Motor neuron (in vitro differentiated cells): ENCODE results near the gene DAB1. TPM values are rescaled to one million over a fixed set of nuclear protein-coding genes. Genes with fewer than 3 reads are reported as not detected.
"Not testable (repeated sequence)": the region's sequence is repeated elsewhere in the genome, so short reads cannot be mapped to it uniquely, and the experiment has no call there.

Source experiments
- ATAC-seq, 8 experiments: fragments of 200-7000 bp; cut with Tn5 transposase; replicated peaks in 6 of 8; 2 replicates each; pipeline ENCODE4 v1.8.0; 2021; ENCODE audit warnings: mild to moderate bottlenecking in 8 of 8, moderate library complexity in 8 of 8
- H3K27ac ChIP-seq, 2 donors: fragments of 250-450 bp; sonication (Bioruptor Pico); 2 replicates each; pipeline ENCODE4 v1.9.0; 2021; ENCODE audit warnings: antibody characterized with exemption in 2 of 2, mild to moderate bottlenecking in 2 of 2, moderate library complexity in 1 of 2
- H3K4me1 ChIP-seq, 2 donors: fragments of 250-450 bp; sonication (Bioruptor Pico); replicated peaks in 1 of 2; 2 replicates each; pipeline ENCODE4 v1.6.1; 2021; ENCODE audit warnings: antibody characterized with exemption in 2 of 2, mild to moderate bottlenecking in 2 of 2, moderate library complexity in 1 of 2
- H3K4me3 ChIP-seq, 5 donors: fragments of 250-450 bp; sonication (Bioruptor Pico); 2 replicates each; pipeline ENCODE4 v1.9.0; 2021; ENCODE audit warnings: antibody characterized with exemption in 5 of 5, mild to moderate bottlenecking in 5 of 5, moderate library complexity in 4 of 5
- WGBS, 10 experiments: fragments of 450-650 bp; shearing (Covaris generic); methylation state at CpG; one replicate each; pipeline ENCODE4 v1.0.0; 2022; 5-methylcytosine and 5-hydroxymethylcytosine counted together
- in situ Hi-C, 9 experiments: fragments of 400-800 bp; cut with MboI; loops; one replicate each; pipeline ENCODE4 v1.15.0; 2021; ENCODE audit warnings: low sequenced_read_pairs in 9 of 9, low pct_unique_long_range_greater_than_20kb in 2 of 9; ENCODE audit not compliant: unreplicated experiment in 9 of 9
- total RNA-seq, 8 experiments: library from RNA; unstranded; fragments of 300-600 nt; gene quantifications; 2 replicates each; pipeline versions ENCODE4 v1.2.3 to v1.2.4, GENCODE V29; 2022

DAB1 gene
- total RNA-seq, 8 experiments from 2014 or later, result 1.4 to 38.4 (median 13.2) TPM

GRCh38 chr1:57345916-57346315 is 77.9 kb downstream of the DAB1 start:
- no peak for ATAC-seq
- Histone ChIP-seq H3K27ac (no peak overlapping the region), H3K4me1 (peaks cover 0 to 2% of the 10 kb centered on the region in 2 donors), H3K4me3 (no peak overlapping the region)
- in situ Hi-C loops, result no loop called here
- WGBS, 10 experiments, result 32 to 100% (median 85%) methylated on average over 2 to 8 of the region's 8 CpGs

- in situ Hi-C loops, result no loop called here
- H3K4me1 ChIP-seq, result peaks cover 0 to 2% of the 10 kb centered on the region in 2 donors
- WGBS, 10 experiments, result 0 to 90% (median 72%) methylated on average over 1 to 7 of the region's 7 CpGs
- no peak for ATAC-seq
- H3K27ac ChIP-seq, result no peak overlapping the region
- H3K4me3 ChIP-seq, result no peak overlapping the region
Observed at GRCh38 chr1:57344265-57344664, 79.6 kb downstream of the DAB1 start.

GRCh38 chr1:57343298-57343915 is 80.5 kb downstream of the DAB1 start:
- H3K27ac ChIP-seq, H3K4me1 ChIP-seq, H3K4me3 ChIP-seq, in situ Hi-C loops, ATAC-seq: not testable (repeated sequence)
- WGBS, 10 experiments, result 93 to 100% (median 96%) methylated on average over 3 to 18 of the region's 34 CpGs; no CpG with 5 or more reads in 6 of the 10 experiments

GRCh38 chr1:57341721-57342120 is 82.1 kb downstream of the DAB1 start:
- WGBS, 10 experiments, result 36 to 100% (median 87%) methylated on average over 1 to 3 of the region's 3 CpGs
- Histone ChIP-seq H3K4me1 (peaks cover 0 to 2% of the 10 kb centered on the region in 2 donors), H3K4me3 (no peak overlapping the region), H3K27ac (no peak overlapping the region)
- in situ Hi-C loops, result no loop called here
- ATAC-seq, result no peak

GRCh38 chr1:57340334-57341070 is 83.4 kb downstream of the DAB1 start:
- peak in 5 of 8 experiments; percentile 16 to 81 (median 46) for ATAC-seq
- peaks cover 0 to 2% of the 10 kb centered on the region in 2 donors for H3K4me1 ChIP-seq
- in situ Hi-C loops, result no loop called here
- H3K27ac ChIP-seq, result no peak overlapping the region
- 47 to 100% (median 88%) methylated on average over 1 to 6 of the region's 6 CpGs; no CpG with 5 or more reads in 2 of the 10 experiments for WGBS, 10 experiments
- no peak overlapping the region for H3K4me3 ChIP-seq

GRCh38 chr1:57337623-57338022 is 86.2 kb downstream of the DAB1 start:
- Histone ChIP-seq H3K4me1 (peaks cover 0 to 2% of the 10 kb centered on the region in 2 donors), H3K4me3 (no peak overlapping the region), H3K27ac (no peak overlapping the region)
- in situ Hi-C loops, result no loop called here
- no peak for ATAC-seq
- WGBS, 10 experiments, result 50 to 100% (median 62%) methylated on average over 2 to 3 of the region's 3 CpGs; no CpG with 5 or more reads in 7 of the 10 experiments

GRCh38 chr1:57336793-57337192 is 87.1 kb downstream of the DAB1 start:
- no peak for ATAC-seq
- 0 to 60% (median 41%) methylated on average over 1 to 2 of the region's 2 CpGs; no CpG with 5 or more reads in 6 of the 10 experiments for whole genome bisulfite sequencing, 10 experiments
- Histone ChIP-seq H3K4me1 (peaks cover 0 to 2% of the 10 kb centered on the region in 2 donors), H3K4me3 (no peak overlapping the region), H3K27ac (no peak overlapping the region)
- in situ Hi-C loops, result no loop called here

- WGBS, 10 experiments, result 0 to 100% (median 79%) methylated on average over 1 to 3 of the region's 3 CpGs; no CpG with 5 or more reads in 2 of the 10 experiments
- ATAC-seq, result no peak
- Histone ChIP-seq H3K4me3 (no peak overlapping the region), H3K4me1 (peaks cover 7 to 16% of the 10 kb centered on the region in 2 donors), H3K27ac (no peak overlapping the region)
- in situ Hi-C loops, result no loop called here
Observed at GRCh38 chr1:57331620-57332019, 92.2 kb downstream of the DAB1 start.

GRCh38 chr1:57329937-57330336 is 93.9 kb downstream of the DAB1 start:
- Histone ChIP-seq H3K27ac (no peak overlapping the region), H3K4me1 (peaks cover 7 to 16% of the 10 kb centered on the region in 2 donors), H3K4me3 (no peak overlapping the region)
- WGBS, 10 experiments, result 0 to 100% (median 62%) methylated on average over 1 of the region's 1 CpG; no CpG with 5 or more reads in 4 of the 10 experiments
- ATAC-seq, result peak in 3 of 8 experiments; percentile 27 to 72 (median 33)
- in situ Hi-C loops, result no loop called here

GRCh38 chr1:57329001-57329527 is 94.8 kb downstream of the DAB1 start:
- Histone ChIP-seq H3K4me3 (no peak overlapping the region), H3K27ac (no peak overlapping the region), H3K4me1 (peaks cover 7 to 18% of the 10 kb centered on the region in 2 donors)
- in situ Hi-C loops, result no loop called here
- WGBS, 10 experiments, result 38 to 100% (median 83%) methylated on average over 1 to 6 of the region's 6 CpGs; no CpG with 5 or more reads in 1 of the 10 experiments
- ATAC-seq, result no peak

- in situ Hi-C loops, result no loop called here
Observed at GRCh38 chr1:57327946-57328345, 95.9 kb downstream of the DAB1 start.

GRCh38 chr1:57327336-57327735 is 96.5 kb downstream of the DAB1 start:
- H3K4me1 ChIP-seq, result peaks cover 7 to 20% of the 10 kb centered on the region in 2 donors
- peak in 1 of 8 experiments; percentile 26 for ATAC-seq
- H3K27ac ChIP-seq, result no peak overlapping the region
- in situ Hi-C loops, result no loop called here
- 17 to 100% (median 86%) methylated on average over 2 to 5 of the region's 5 CpGs; no CpG with 5 or more reads in 2 of the 10 experiments for WGBS, 10 experiments
- H3K4me3 ChIP-seq, result no peak overlapping the region

More at GRCh38 chr1:57327946-57328345, 95.9 kb downstream of the DAB1 start:
- 86 to 100% (median 96%) methylated on average over 1 to 4 of the region's 4 CpGs; no CpG with 5 or more reads in 4 of the 10 experiments for WGBS, 10 experiments
- Histone ChIP-seq H3K27ac (no peak overlapping the region), H3K4me3 (no peak overlapping the region), H3K4me1 (peaks cover 7 to 20% of the 10 kb centered on the region in 2 donors)
- ATAC-seq, result no peak

GRCh38 chr1:57325536-57325935 is 98.3 kb downstream of the DAB1 start:
- in situ Hi-C loops, result no loop called here

More at GRCh38 chr1:57325536-57325935, 98.3 kb downstream of the DAB1 start:
- Histone ChIP-seq H3K4me3 (no peak overlapping the region), H3K27ac (no peak overlapping the region), H3K4me1 (peaks cover 7 to 20% of the 10 kb centered on the region in 2 donors)
- WGBS, 10 experiments, result 30 to 100% (median 88%) methylated on average over 1 of the region's 1 CpG; no CpG with 5 or more reads in 1 of the 10 experiments
- no peak for ATAC-seq
